Gastrocnemius medialis (tissue), 4 donors: ENCODE measurements around the gene RABEP2. TPM values are rescaled to one million over a fixed set of nuclear protein-coding genes. Genes with fewer than 3 reads are reported as not detected.

Source experiments
- ATAC-seq, 2 donors: fragments of 150-250 bp; one replicate each; pipeline ENCODE4 v1.9.1; 2016
- DNase-seq, 2 donors: peaks; one replicate each; pipeline ENCODE4 v3.0.0-alpha.2; 2019
- H3K27ac ChIP-seq, 4 donors: fragments of 200-600 bp; sonication (generic); 1 replicate in 1 of 4; 2 replicates in 3 of 4; pipeline ENCODE4 v1.5.1; 2016 to 2018; ENCODE audit warnings: mild to moderate bottlenecking in 2 of 4, moderate library complexity in 1 of 4
- H3K27me3 ChIP-seq, 3 donors: fragments of 200-600 bp; sonication (generic) in 2 of 3; 1 replicate in 1 of 3; 2 replicates in 2 of 3; pipeline versions ENCODE4 v1.5.1 to v1.6.0; 2016 to 2019; ENCODE audit warnings: mild to moderate bottlenecking in 1 of 3, moderate library complexity in 1 of 3
- H3K36me3 ChIP-seq, 2 donors: fragments of 200-600 bp; sonication (generic) in 1 of 2; one replicate each; pipeline ENCODE4 v1.5.1; 2017 to 2018
- H3K4me1 ChIP-seq, 2 donors: fragments of 200-600 bp; sonication (generic) in 1 of 2; one replicate each; pipeline ENCODE4 v1.5.1; 2016 to 2017; ENCODE audit warnings: mild to moderate bottlenecking in 2 of 2
- H3K4me3 ChIP-seq, 4 donors: fragments of 200-600 bp; sonication (generic) in 3 of 4; 1 replicate in 1 of 4; 2 replicates in 3 of 4; pipeline ENCODE4 v1.5.1; 2016 to 2019; ENCODE audit warnings: mild to moderate bottlenecking in 2 of 4
- H3K9me3 ChIP-seq, 3 donors: fragments of 200-600 bp; sonication (generic) in 2 of 3; 1 replicate in 1 of 3; 2 replicates in 2 of 3; pipeline ENCODE4 v1.5.1; 2016 to 2019
- POLR2A ChIP-seq, 2 donors: fragments of 450-650 bp; IDR thresholded peaks; one replicate each; pipeline ENCODE4 v1.6.1; 2017; ENCODE audit warnings: antibody characterized with exemption in 2 of 2, mild to moderate bottlenecking in 2 of 2, moderate library complexity in 2 of 2
- in situ Hi-C, 4 donors: fragments of 200-750 bp; cut with MboI; loops; one replicate each; pipeline versions ENCODE4 v1.15.0 to v1.8.0; 2017; ENCODE audit warnings: low sequenced_read_pairs in 4 of 4
- intact Hi-C: fragments of 100-400 bp; cut with DNase I; formaldehyde crosslinking; loops from one replicate; pipeline ENCODE4 v1.15.1; 2023; ENCODE audit warnings: low total_unique reads
- total RNA-seq, 4 donors: library from RNA; depleted of rRNA; stranded (reverse); fragments of >200 nt; gene quantifications; one replicate each; pipeline versions ENCODE4 v1.1.0 to v1.2.3, GENCODE V29; 2016
- TF ChIP-seq, protein P1 (sequence below), 5 experiments: fragments of 450-650 bp in 3 of 5; fragments of 200-600 bp in 2 of 5; sonication (generic) in 2 of 5; IDR thresholded peaks in 4 of 5; conservative IDR thresholded peaks in 1 of 5; 1 replicate in 4 of 5; 2 replicates in 1 of 5; pipeline ENCODE4 v1.5.1; 2016 to 2019; ENCODE audit warnings: antibody characterized with exemption in 5 of 5, mild to moderate bottlenecking in 3 of 5, moderate library complexity in 3 of 5

RABEP2 gene
- total RNA-seq, 4 donors from 2014 or later, result 2.9 to 13.9 (median 6.4) TPM

DNA sequence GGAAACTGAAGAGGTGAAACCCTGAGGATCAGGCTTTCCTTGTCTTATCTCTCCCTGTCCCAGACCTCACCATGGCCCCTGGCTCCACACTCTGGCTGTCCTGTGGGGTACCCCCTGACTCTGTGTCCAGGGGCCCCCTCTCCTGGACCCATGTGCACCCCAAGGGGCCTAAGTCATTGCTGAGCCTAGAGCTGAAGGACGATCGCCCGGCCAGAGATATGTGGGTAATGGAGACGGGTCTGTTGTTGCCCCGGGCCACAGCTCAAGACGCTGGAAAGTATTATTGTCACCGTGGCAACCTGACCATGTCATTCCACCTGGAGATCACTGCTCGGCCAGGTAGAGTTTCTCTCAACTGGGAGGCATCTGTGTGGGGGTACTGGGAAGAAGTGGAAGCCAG lies 8.1 kb upstream of the RABEP2 start:
- no peaks in the 10 kb centered on the region for H3K4me1 ChIP-seq
- TF ChIP-seq, protein P1, sequence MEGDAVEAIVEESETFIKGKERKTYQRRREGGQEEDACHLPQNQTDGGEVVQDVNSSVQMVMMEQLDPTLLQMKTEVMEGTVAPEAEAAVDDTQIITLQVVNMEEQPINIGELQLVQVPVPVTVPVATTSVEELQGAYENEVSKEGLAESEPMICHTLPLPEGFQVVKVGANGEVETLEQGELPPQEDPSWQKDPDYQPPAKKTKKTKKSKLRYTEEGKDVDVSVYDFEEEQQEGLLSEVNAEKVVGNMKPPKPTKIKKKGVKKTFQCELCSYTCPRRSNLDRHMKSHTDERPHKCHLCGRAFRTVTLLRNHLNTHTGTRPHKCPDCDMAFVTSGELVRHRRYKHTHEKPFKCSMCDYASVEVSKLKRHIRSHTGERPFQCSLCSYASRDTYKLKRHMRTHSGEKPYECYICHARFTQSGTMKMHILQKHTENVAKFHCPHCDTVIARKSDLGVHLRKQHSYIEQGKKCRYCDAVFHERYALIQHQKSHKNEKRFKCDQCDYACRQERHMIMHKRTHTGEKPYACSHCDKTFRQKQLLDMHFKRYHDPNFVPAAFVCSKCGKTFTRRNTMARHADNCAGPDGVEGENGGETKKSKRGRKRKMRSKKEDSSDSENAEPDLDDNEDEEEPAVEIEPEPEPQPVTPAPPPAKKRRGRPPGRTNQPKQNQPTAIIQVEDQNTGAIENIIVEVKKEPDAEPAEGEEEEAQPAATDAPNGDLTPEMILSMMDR (IDR thresholded peaks at IDR 0.05 in 4 of 5, conservative IDR thresholded peaks at IDR 0.05 in 1 of 5), result no peak
- no peak for TF ChIP-seq POLR2A (IDR thresholded peaks at IDR 0.05)
- no peak for DNase-seq
- H3K9me3 ChIP-seq, result no peaks in the 10 kb centered on the region
- H3K4me3 ChIP-seq, result no peak overlapping the region
- no peak for ATAC-seq
- no peaks in the 10 kb centered on the region for H3K27me3 ChIP-seq
- no peaks in the 10 kb centered on the region for H3K36me3 ChIP-seq
- H3K27ac ChIP-seq, result no peak overlapping the region
- intact Hi-C loops, result no loop called here
- in situ Hi-C loops, result no loop called here

- in situ Hi-C loops, result no loop called here
- intact Hi-C loops, result no loop called here
- no peaks in the 10 kb centered on the region for H3K9me3 ChIP-seq
- H3K4me1 ChIP-seq, result no peaks in the 10 kb centered on the region
- no peak overlapping the region for H3K27ac ChIP-seq
- TF ChIP-seq POLR2A (IDR thresholded peaks at IDR 0.05), result no peak
- TF ChIP-seq, protein P1 (IDR thresholded peaks at IDR 0.05 in 4 of 5, conservative IDR thresholded peaks at IDR 0.05 in 1 of 5), result no peak
- DNase-seq (no peak), ATAC-seq (no peak)
- no peak overlapping the region for H3K4me3 ChIP-seq
- no peaks in the 10 kb centered on the region for H3K36me3 ChIP-seq
- no peaks in the 10 kb centered on the region for H3K27me3 ChIP-seq
These were observed 7.5 kb upstream of the RABEP2 start for GRCh38 chr16:28932339-28933141.

- Histone ChIP-seq H3K4me1 (no peaks in the 10 kb centered on the region), H3K9me3 (no peaks in the 10 kb centered on the region), H3K36me3 (no peaks in the 10 kb centered on the region), H3K27me3 (no peaks in the 10 kb centered on the region), H3K4me3 (no peak within 1 kb of the TSS), H3K27ac (no peak within 1 kb of the TSS)
- intact Hi-C loops (no loop called here), in situ Hi-C loops (no loop called here)
- no peak for TF ChIP-seq POLR2A (IDR thresholded peaks at IDR 0.05)
- TF ChIP-seq, protein P1 (IDR thresholded peaks at IDR 0.05 in 4 of 5, conservative IDR thresholded peaks at IDR 0.05 in 1 of 5), result no peak
- DNase-seq (no peak), ATAC-seq (no peak)
These were observed 6.8 kb upstream of the RABEP2 start, which contains the start of gene CD19 for GRCh38 chr16:28931801-28932225. Gene CD19, plus strand, starts transcription at chr16:28931971. Its CDS starts 30 bp downstream, at chr16:28932001.

- H3K9me3 ChIP-seq, result no peaks in the 10 kb centered on the region
- no peak for DNase-seq
- no peak overlapping the region for H3K27ac ChIP-seq
- H3K4me1 ChIP-seq, result peaks cover 4 to 5% of the 10 kb centered on the region in 2 donors
- in situ Hi-C loops (no loop called here), intact Hi-C loops (no loop called here)
- H3K27me3 ChIP-seq, result no peaks in the 10 kb centered on the region
- no peak for TF ChIP-seq POLR2A (IDR thresholded peaks at IDR 0.05)
- TF ChIP-seq, protein P1 (IDR thresholded peaks at IDR 0.05 in 4 of 5, conservative IDR thresholded peaks at IDR 0.05 in 1 of 5), result no peak
- H3K4me3 ChIP-seq, result no peak overlapping the region
- no peaks in the 10 kb centered on the region for H3K36me3 ChIP-seq
- ATAC-seq, result no peak
These were observed 5.6 kb upstream of the RABEP2 start for GRCh38 chr16:28930652-28931051.
